Peyer's patch (tissue), 4 donors: ENCODE results near the gene IL17REL.

Experiments used
- POLR2A ChIP-seq, 2 donors: fragments of 450-650 bp; IDR thresholded peaks; one replicate each; pipeline ENCODE4 v1.5.1; 2017; ENCODE audit warnings: antibody characterized with exemption in 2 of 2, mild to moderate bottlenecking in 2 of 2, moderate library complexity in 2 of 2
- TF ChIP-seq, protein P1 (sequence below), 6 experiments: fragments of 450-650 bp in 4 of 6; fragments of 200-600 bp in 2 of 6; sonication (generic) in 1 of 6; IDR thresholded peaks; one replicate each; pipeline ENCODE4 v1.5.1; 2017 to 2019; ENCODE audit warnings: antibody characterized with exemption in 6 of 6, mild to moderate bottlenecking in 3 of 6, moderate library complexity in 1 of 6

DNA sequence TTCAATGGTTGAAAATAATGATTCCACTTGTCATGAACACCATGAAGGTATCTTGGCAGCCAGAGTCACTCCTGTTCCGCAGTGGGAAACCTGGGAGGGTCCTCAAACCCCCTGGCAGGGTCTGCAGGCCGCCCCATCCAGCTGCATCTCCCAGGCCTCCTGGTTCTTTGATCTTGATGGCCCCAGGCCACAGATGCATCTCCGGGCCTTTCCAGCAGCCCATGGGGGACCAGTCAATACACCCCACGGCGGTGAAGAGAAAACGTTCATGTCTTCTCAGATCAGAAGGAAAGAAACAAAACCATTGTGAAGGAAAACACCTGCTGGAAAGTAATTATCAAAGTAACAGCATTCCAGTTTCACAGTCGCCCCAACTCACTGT lies 47.3 kb upstream of the IL17REL start:
- TF ChIP-seq POLR2A (IDR thresholded peaks at IDR 0.05) = no peak
- TF ChIP-seq, protein P1, sequence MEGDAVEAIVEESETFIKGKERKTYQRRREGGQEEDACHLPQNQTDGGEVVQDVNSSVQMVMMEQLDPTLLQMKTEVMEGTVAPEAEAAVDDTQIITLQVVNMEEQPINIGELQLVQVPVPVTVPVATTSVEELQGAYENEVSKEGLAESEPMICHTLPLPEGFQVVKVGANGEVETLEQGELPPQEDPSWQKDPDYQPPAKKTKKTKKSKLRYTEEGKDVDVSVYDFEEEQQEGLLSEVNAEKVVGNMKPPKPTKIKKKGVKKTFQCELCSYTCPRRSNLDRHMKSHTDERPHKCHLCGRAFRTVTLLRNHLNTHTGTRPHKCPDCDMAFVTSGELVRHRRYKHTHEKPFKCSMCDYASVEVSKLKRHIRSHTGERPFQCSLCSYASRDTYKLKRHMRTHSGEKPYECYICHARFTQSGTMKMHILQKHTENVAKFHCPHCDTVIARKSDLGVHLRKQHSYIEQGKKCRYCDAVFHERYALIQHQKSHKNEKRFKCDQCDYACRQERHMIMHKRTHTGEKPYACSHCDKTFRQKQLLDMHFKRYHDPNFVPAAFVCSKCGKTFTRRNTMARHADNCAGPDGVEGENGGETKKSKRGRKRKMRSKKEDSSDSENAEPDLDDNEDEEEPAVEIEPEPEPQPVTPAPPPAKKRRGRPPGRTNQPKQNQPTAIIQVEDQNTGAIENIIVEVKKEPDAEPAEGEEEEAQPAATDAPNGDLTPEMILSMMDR (IDR thresholded peaks at IDR 0.05) = no peak
